HepG2 (cell line): ENCODE results near the gene ZNF428. TPM values are rescaled to one million over a fixed set of nuclear protein-coding genes. Genes with fewer than 3 reads are reported as not detected.

Source experiments
- CEBPG ChIP-seq: IDR thresholded peaks from 2 replicates; pipeline ENCODE4 v1.6.1; 2016
- CHCHD3 ChIP-seq: sonication (generic); formaldehyde crosslinking; IDR thresholded peaks from 2 replicates; pipeline ENCODE4 v1.8.0; 2022; ENCODE audit warnings: mild to moderate bottlenecking, missing genetic modification reagents, moderate library complexity
- DRAP1 ChIP-seq: IDR thresholded peaks from 2 replicates; pipeline ENCODE4 v1.6.1; 2016; ENCODE audit warnings: missing genetic modification reagents, missing compliant biosample characterization
- HMGXB4 ChIP-seq, 2 experiments: sonication (generic) in 1 of 2; formaldehyde crosslinking in 1 of 2; IDR thresholded peaks; 2 replicates each; pipeline versions ENCODE4 v1.4.0 to v1.6.1; 2018 to 2020; ENCODE audit warnings: missing genetic modification reagents in 2 of 2, borderline replicate concordance in 1 of 2, low read depth in 1 of 2, mild to moderate bottlenecking in 1 of 2, missing biosample characterization in 1 of 2
- HOMEZ ChIP-seq: IDR thresholded peaks from 2 replicates; pipeline ENCODE4 v1.6.1; 2016; ENCODE audit warnings: low read depth
- NCOA1 ChIP-seq: sonication (generic); formaldehyde crosslinking; IDR thresholded peaks from 2 replicates; pipeline ENCODE4 v1.9.0; 2021; ENCODE audit warnings: missing genetic modification reagents
- PAWR ChIP-seq: sonication (generic); formaldehyde crosslinking; IDR thresholded peaks from 2 replicates; pipeline ENCODE4 v1.4.0; 2020; ENCODE audit warnings: missing genetic modification reagents, mild to moderate bottlenecking, borderline replicate concordance
- SAFB2 ChIP-seq: sonication (generic); formaldehyde crosslinking; IDR thresholded peaks from 2 replicates; pipeline ENCODE4 v1.5.1; 2020; ENCODE audit warnings: missing genetic modification reagents, low read depth, mild to moderate bottlenecking, borderline replicate concordance
- TAF1 ChIP-seq: sonication (generic); formaldehyde crosslinking; IDR thresholded peaks from 2 replicates; pipeline ENCODE4 v1.4.0; 2020; ENCODE audit warnings: missing genetic modification reagents
- ZNF577 ChIP-seq: sonication (generic); formaldehyde crosslinking; IDR thresholded peaks from 2 replicates; pipeline ENCODE4 v1.4.0; 2020; ENCODE audit warnings: mild to moderate bottlenecking, low read depth, missing genetic modification reagents, borderline replicate concordance
- ZNF615 ChIP-seq: sonication (generic); formaldehyde crosslinking; IDR thresholded peaks from 2 replicates; pipeline ENCODE4 v1.5.0; 2020; ENCODE audit warnings: mild to moderate bottlenecking, missing genetic modification reagents, borderline replicate concordance
- polyA plus RNA-seq, 8 experiments: library from polyadenylated mRNA; depleted of rRNA in 3 of 8; stranded (reverse) in 7 of 8; unstranded in 1 of 8; fragments of >200 nt; fragmentation: Illumina TruSeq in 4 of 8; extraction: Trizol in 4 of 8; gene quantifications; 2 replicates each; pipeline versions ENCODE4 v1.2.1 to v1.2.3, GENCODE V29; 2011 to 2016; ENCODE audit warnings: low read depth in 4 of 8, missing spikeins in 1 of 8, mixed read lengths in 1 of 8; ENCODE audit not compliant: insufficient read depth in 1 of 8
- total RNA-seq, 5 experiments: library from RNA; depleted of rRNA; stranded (reverse); fragments of >200 nt; fragmentation: Illumina TruSeq; extraction: Trizol; gene quantifications; 2 replicates each; pipeline ENCODE4 v1.2.3, GENCODE V29; 2016; ENCODE audit warnings: low read depth in 1 of 5
- TF ChIP-seq, protein P1 (sequence below): sonication (generic); formaldehyde crosslinking; IDR thresholded peaks from 2 replicates; pipeline ENCODE4 v1.4.0; 2020; ENCODE audit warnings: missing genetic modification reagents
- TF ChIP-seq, protein P2 (sequence below): sonication (generic); formaldehyde crosslinking; IDR thresholded peaks from 2 replicates; pipeline ENCODE4 v1.4.0; 2020; ENCODE audit warnings: mild to moderate bottlenecking, missing genetic modification reagents, borderline replicate concordance
- TF ChIP-seq, protein P3 (sequence below): sonication (generic); formaldehyde crosslinking; IDR thresholded peaks from 2 replicates; pipeline ENCODE4 v1.4.0; 2020; ENCODE audit warnings: missing genetic modification reagents
- TF ChIP-seq, protein P4 (sequence below): sonication (generic); formaldehyde crosslinking; IDR thresholded peaks from 2 replicates; pipeline ENCODE4 v1.5.0; 2020; ENCODE audit warnings: missing genetic modification reagents

Gene ZNF428
- total and polyA plus RNA-seq, 2 of the 13 experiments (the other 11 are each of a cell fraction or from before 2014, with no cell fraction given), result 10.4 to 26.9 TPM

GRCh38 chr19:43619262-43620060 lies at the start of gene ZNF428 (continued):
- TF ChIP-seq, protein P1, sequence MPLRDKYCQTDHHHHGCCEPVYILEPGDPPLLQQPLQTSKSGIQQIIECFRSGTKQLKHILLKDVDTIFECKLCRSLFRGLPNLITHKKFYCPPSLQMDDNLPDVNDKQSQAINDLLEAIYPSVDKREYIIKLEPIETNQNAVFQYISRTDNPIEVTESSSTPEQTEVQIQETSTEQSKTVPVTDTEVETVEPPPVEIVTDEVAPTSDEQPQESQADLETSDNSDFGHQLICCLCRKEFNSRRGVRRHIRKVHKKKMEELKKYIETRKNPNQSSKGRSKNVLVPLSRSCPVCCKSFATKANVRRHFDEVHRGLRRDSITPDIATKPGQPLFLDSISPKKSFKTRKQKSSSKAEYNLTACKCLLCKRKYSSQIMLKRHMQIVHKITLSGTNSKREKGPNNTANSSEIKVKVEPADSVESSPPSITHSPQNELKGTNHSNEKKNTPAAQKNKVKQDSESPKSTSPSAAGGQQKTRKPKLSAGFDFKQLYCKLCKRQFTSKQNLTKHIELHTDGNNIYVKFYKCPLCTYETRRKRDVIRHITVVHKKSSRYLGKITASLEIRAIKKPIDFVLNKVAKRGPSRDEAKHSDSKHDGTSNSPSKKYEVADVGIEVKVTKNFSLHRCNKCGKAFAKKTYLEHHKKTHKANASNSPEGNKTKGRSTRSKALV, result no peak
- TF ChIP-seq ZNF615, result no peak
- no peak for TF ChIP-seq HOMEZ (CRISPR knock-in tag)
- TF ChIP-seq, protein P2, sequence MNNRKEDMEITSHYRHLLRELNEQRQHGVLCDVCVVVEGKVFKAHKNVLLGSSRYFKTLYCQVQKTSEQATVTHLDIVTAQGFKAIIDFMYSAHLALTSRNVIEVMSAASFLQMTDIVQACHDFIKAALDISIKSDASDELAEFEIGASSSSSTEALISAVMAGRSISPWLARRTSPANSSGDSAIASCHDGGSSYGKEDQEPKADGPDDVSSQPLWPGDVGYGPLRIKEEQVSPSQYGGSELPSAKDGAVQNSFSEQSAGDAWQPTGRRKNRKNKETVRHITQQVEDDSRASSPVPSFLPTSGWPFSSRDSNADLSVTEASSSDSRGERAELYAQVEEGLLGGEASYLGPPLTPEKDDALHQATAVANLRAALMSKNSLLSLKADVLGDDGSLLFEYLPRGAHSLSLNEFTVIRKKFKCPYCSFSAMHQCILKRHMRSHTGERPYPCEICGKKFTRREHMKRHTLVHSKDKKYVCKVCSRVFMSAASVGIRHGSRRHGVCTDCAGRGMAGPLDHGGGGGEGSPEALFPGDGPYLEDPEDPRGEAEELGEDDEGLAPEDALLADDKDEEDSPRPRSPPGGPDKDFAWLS (CRISPR knock-in tag), result peak; percentile 90; the same call in 1 of the 2 replicates
- TF ChIP-seq HMGXB4 (CRISPR knock-in tag; IDR thresholded peaks at IDR 0.05; ENCODE audit: borderline replicate concordance in 1 of 2, low read depth in 1 of 2), result peak in 1 of 2 experiments; percentile 87; a peak in 2 of 4 replicates
- TF ChIP-seq CEBPG (CRISPR knock-in tag), result no peak
- peak; percentile 88 for TF ChIP-seq SAFB2 (CRISPR knock-in tag)
- TF ChIP-seq, protein P3, sequence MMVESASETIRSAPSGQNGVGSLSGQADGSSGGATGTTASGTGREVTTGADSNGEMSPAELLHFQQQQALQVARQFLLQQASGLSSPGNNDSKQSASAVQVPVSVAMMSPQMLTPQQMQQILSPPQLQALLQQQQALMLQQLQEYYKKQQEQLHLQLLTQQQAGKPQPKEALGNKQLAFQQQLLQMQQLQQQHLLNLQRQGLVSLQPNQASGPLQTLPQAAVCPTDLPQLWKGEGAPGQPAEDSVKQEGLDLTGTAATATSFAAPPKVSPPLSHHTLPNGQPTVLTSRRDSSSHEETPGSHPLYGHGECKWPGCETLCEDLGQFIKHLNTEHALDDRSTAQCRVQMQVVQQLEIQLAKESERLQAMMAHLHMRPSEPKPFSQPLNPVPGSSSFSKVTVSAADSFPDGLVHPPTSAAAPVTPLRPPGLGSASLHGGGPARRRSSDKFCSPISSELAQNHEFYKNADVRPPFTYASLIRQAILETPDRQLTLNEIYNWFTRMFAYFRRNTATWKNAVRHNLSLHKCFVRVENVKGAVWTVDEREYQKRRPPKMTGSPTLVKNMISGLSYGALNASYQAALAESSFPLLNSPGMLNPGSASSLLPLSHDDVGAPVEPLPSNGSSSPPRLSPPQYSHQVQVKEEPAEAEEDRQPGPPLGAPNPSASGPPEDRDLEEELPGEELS (CRISPR knock-in tag), result peak; percentile 16; the same call in 1 of the 2 replicates
- peak; percentile 82 for TF ChIP-seq TAF1 (CRISPR knock-in tag)
- 0 out of 2 replicates have a peak, but pooled peaks have one; percentile 19 for TF ChIP-seq CHCHD3
- no peak for TF ChIP-seq ZNF577 (CRISPR knock-in tag)
- TF ChIP-seq DRAP1 (CRISPR knock-in tag), result peak; percentile 8; the same call in 1 of the 2 replicates
- no peak; the same call in 1 of the 2 replicates for TF ChIP-seq NCOA1 (CRISPR knock-in tag)
- TF ChIP-seq PAWR (CRISPR knock-in tag), result peak; percentile 80
- TF ChIP-seq, protein P4, sequence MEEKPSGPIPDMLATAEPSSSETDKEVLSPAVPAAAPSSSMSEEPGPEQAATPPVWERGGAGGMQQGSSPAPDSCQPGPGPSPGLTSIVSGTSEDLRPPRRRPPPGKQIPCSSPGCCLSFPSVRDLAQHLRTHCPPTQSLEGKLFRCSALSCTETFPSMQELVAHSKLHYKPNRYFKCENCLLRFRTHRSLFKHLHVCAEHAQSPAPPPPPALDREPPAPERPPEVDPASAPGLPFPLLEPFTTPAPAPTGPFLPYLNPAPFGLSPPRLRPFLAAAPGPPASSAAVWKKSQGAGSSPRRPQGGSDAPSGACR (CRISPR knock-in tag), result no peak
